Lung (tissue), 12 donors: ENCODE data around the gene MYL9. TPM values are rescaled to one million over a fixed set of nuclear protein-coding genes. Genes with fewer than 3 reads are reported as not detected.
"Not testable (repeated sequence)": the region's sequence is repeated elsewhere in the genome, so short reads cannot be mapped to it uniquely, and the experiment has no call there.

Source experiments
- ATAC-seq: fragments of 200-7000 bp; cut with Tn5 transposase; one replicate; pipeline ENCODE4 v1.9.1; 2020; ENCODE audit warnings: moderate number of reproducible peaks; ENCODE audit not compliant: insufficient read depth, low FRiP score
- DNase-seq, 3 donors: peaks; one replicate each; pipeline ENCODE4 v3.0.0-alpha.2; 2013 to 2017
- H3K27ac ChIP-seq, 2 donors: one replicate each; pipeline ENCODE4 v1.5.1; 2013; ENCODE audit warnings: mild to moderate bottlenecking in 2 of 2, moderate library complexity in 2 of 2, control low read depth in 1 of 2, inconsistent platforms in 1 of 2, low read depth in 1 of 2, low read length in 1 of 2
- H3K27me3 ChIP-seq, 3 donors: one replicate each; pipeline ENCODE4 v1.5.1; 2013; ENCODE audit warnings: low read length in 2 of 3; ENCODE audit not compliant: control insufficient read depth in 3 of 3, insufficient read depth in 3 of 3
- H3K36me3 ChIP-seq, 4 donors: one replicate each; pipeline ENCODE4 v1.5.1; 2013; ENCODE audit warnings: low read length in 4 of 4, mild to moderate bottlenecking in 1 of 4, moderate library complexity in 1 of 4; ENCODE audit not compliant: control insufficient read depth in 4 of 4, insufficient read depth in 4 of 4
- H3K4me1 ChIP-seq, 5 donors: one replicate each; pipeline ENCODE4 v1.5.1; 2013; ENCODE audit warnings: low read length in 5 of 5, mild to moderate bottlenecking in 2 of 5, moderate library complexity in 1 of 5; ENCODE audit not compliant: control insufficient read depth in 5 of 5, insufficient read depth in 5 of 5
- H3K4me3 ChIP-seq: one replicate; pipeline ENCODE4 v1.5.1; 2013; ENCODE audit warnings: mild to moderate bottlenecking, control low read depth, moderate library complexity
- H3K9ac ChIP-seq, 2 donors: one replicate each; pipeline ENCODE4 v1.5.1; 2013; ENCODE audit warnings: low read length in 2 of 2, control low read depth in 1 of 2; ENCODE audit not compliant: insufficient read depth in 1 of 2
- H3K9me3 ChIP-seq, 4 donors: one replicate each; pipeline ENCODE4 v1.5.1; 2013; ENCODE audit warnings: low read length in 3 of 4, mild to moderate bottlenecking in 1 of 4, moderate library complexity in 1 of 4; ENCODE audit not compliant: control insufficient read depth in 4 of 4, insufficient read depth in 3 of 4
- WGBS, 2 donors: extraction: QIAGEN DNeasy Blood & Tissue Kit; methylation state at CpG; one replicate each; pipeline ENCODE4 v1.1.7; 2013; 5-methylcytosine and 5-hydroxymethylcytosine counted together
- polyA plus RNA-seq, 2 donors: library from polyadenylated mRNA; stranded (reverse); fragments of 200-250 nt; gene quantifications; one replicate each; pipeline ENCODE4 v1.2.1, GENCODE V29; 2013
- total RNA-seq, 2 donors: library from RNA; depleted of rRNA in 1 of 2; stranded (reverse); fragments of >200 nt in 1 of 2; gene quantifications; one replicate each; pipeline ENCODE4 v1.2.1, GENCODE V29; 2014 to 2021
- TF ChIP-seq, protein P1 (sequence below): IDR thresholded peaks from 2 replicates; pipeline ENCODE4 v1.5.1; 2012; ENCODE audit warnings: mild to moderate bottlenecking; ENCODE audit errors: control extremely low read depth, extremely low read depth
- donor health status: control.
- donor health status: control.
- donor health status: Bipolar disorder and iron deficiency.
- donor health status: healthy.
- donor health status: DM: yes; HTN: yes; CAD: no.

The MYL9 gene
- total and polyA plus RNA-seq, 4 donors = 40.8 to 243 (median 154) TPM

DNA sequence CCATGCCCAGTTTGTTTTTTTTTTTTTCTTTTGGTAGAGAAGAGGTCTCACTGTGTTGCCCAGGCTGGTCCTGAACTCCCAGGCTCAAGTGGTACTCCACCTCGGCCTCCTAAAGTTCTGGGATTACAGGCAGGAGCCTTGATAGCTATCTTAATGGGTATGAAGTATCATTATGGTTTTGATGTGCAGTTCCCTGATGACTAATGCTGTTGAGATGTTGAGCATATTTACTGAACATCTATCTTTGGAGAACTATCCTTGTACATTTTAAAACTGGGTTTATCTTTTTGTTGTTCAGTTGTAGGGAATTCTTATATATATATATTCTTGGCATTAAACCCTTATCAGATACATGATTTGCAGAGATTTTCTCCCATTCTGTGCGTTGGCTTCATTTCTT, 21.4 kb upstream of the MYL9 start:
- Histone ChIP-seq H3K9me3 (no peaks in the 10 kb centered on the region), H3K27me3 (no peaks in the 10 kb centered on the region), H3K36me3 (peaks cover 7 to 28% (median 15%) of the 10 kb centered on the region in 4 donors), H3K27ac (no peak overlapping the region), H3K4me3 (no peak overlapping the region), H3K4me1 (peaks cover 0 to 3% (median 0%) of the 10 kb centered on the region in 5 donors), H3K9ac (no peak overlapping the region)
- no peak for ATAC-seq
- 85 to 92% methylated on average over 2 of the region's 2 CpGs for WGBS, 2 donors
- no peak for DNase-seq
- TF ChIP-seq, protein P1, sequence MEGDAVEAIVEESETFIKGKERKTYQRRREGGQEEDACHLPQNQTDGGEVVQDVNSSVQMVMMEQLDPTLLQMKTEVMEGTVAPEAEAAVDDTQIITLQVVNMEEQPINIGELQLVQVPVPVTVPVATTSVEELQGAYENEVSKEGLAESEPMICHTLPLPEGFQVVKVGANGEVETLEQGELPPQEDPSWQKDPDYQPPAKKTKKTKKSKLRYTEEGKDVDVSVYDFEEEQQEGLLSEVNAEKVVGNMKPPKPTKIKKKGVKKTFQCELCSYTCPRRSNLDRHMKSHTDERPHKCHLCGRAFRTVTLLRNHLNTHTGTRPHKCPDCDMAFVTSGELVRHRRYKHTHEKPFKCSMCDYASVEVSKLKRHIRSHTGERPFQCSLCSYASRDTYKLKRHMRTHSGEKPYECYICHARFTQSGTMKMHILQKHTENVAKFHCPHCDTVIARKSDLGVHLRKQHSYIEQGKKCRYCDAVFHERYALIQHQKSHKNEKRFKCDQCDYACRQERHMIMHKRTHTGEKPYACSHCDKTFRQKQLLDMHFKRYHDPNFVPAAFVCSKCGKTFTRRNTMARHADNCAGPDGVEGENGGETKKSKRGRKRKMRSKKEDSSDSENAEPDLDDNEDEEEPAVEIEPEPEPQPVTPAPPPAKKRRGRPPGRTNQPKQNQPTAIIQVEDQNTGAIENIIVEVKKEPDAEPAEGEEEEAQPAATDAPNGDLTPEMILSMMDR = no peak

DNA sequence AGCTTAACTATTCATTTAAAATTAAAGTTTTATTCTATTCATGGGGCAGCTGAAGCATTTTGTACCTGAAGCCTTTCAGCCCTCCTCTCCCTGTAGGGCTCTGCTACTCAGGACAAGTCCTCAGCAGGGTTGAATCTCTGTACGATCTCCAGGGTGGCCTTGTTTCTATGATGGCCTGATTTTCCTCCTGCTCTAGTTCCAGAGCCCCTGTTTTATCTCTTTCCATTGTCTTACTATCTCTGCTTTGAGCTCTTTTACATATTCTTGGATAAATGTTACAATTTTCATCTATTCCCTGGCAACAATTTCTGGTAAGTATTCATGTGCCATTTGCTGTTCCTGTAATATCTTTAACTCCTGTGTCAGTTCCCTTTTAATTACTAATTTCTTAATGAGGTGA, 19.8 kb upstream of the MYL9 start:
- no peaks in the 10 kb centered on the region for H3K9me3 ChIP-seq
- no peak overlapping the region for H3K9ac ChIP-seq
- DNase-seq (no peak), ATAC-seq (no peak)
- TF ChIP-seq, protein P1 = no peak
- no peak overlapping the region for H3K27ac ChIP-seq
- 84 to 87% methylated on average over 1 of the region's 1 CpG for WGBS, 2 donors
- H3K4me3 ChIP-seq = no peak overlapping the region
- peaks cover 14 to 32% (median 25%) of the 10 kb centered on the region in 4 donors for H3K36me3 ChIP-seq
- H3K27me3 ChIP-seq = no peaks in the 10 kb centered on the region
- peaks cover 0 to 3% (median 0%) of the 10 kb centered on the region in 5 donors for H3K4me1 ChIP-seq

DNA sequence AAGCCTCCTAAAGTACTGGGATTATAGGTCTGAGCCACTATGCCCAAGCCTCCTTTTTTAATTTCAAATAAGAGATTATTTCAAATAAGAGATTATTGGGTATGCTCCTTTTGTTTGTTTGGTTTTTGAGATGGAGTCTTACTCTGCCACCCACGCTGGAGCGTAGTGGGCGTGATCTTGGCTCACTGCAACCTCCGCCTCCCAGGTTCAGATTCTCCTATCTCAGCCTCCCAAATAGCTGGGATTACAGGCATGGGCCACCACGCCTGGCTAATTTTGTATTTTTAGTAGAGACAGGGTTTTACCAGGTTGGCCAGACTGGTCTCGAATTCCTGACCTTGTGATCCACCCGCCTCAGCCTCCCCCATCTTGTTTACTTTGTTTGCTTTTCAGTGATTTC, 18.9 kb upstream of the MYL9 start:
- H3K36me3 ChIP-seq = peaks cover 18 to 34% (median 28%) of the 10 kb centered on the region in 4 donors
- not testable (repeated sequence) for H3K4me1 ChIP-seq, H3K27ac ChIP-seq, H3K27me3 ChIP-seq, DNase-seq, H3K4me3 ChIP-seq, H3K9me3 ChIP-seq, H3K9ac ChIP-seq, ATAC-seq
- 94 to 97% methylated on average over 7 of the region's 7 CpGs for WGBS, 2 donors

DNA sequence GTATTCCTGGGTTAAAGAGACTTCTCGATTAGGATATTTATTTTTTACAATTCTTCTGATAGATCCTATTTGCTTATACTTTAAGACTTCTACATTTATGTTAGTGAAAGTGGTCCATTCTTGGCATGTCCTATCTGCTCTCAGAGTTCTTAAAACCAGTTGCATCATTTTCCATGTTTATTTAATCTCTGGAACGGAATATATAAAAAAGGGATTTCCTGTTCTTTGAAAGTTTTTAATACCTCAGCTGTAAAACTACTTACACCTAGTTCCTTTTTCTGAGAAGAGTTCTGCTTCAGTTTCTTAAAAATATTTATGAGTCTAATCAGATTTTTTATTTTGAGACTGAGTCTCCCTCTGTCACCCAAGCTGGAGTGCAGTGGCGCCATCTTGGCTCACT, 18.0 kb upstream of the MYL9 start:
- Histone ChIP-seq H3K9me3 (no peaks in the 10 kb centered on the region), H3K4me3 (no peak overlapping the region), H3K36me3 (peaks cover 18 to 40% (median 31%) of the 10 kb centered on the region in 4 donors), H3K4me1 (peaks cover 0 to 3% (median 0%) of the 10 kb centered on the region in 5 donors), H3K9ac (no peak overlapping the region), H3K27ac (no peak overlapping the region), H3K27me3 (no peaks in the 10 kb centered on the region)
- no peak for DNase-seq
- TF ChIP-seq, protein P1 = no peak
- no peak for ATAC-seq
- 33 to 56% methylated on average over 3 of the region's 3 CpGs for WGBS, 2 donors
